TTC549 (cell line): ENCODE results near the gene ETFDH.
"Not testable (repeated sequence)": the region's sequence is repeated elsewhere in the genome, so short reads cannot be mapped to it uniquely, and the experiment has no call there.

Experiments
- FAIRE-seq: peaks from 2 replicates; lab custom pipeline; 2012; peaks lifted over from hg19 to GRCh38; lab: Jason Lieb, UNC

Gene ETFDH

DNA sequence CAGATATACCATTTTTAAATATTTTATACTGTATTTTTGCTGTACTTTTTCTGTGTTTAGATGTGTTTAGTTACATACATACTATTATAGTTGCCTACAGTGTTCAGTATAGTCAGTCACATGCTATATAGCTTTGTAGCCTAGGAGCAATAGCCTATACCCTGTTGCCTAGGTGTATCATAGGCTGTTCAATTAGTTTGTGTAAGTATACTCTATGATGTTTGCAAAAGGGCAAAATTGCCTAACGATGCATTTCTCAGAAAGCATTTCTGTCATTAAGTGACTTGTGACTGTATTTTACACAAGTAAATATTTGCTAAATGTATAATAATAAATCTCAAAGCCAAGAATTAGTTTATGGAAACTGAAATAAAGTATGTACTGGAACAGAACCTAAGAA, 9.5 kb downstream of the ETFDH start:
- FAIRE-seq: no peak

DNA sequence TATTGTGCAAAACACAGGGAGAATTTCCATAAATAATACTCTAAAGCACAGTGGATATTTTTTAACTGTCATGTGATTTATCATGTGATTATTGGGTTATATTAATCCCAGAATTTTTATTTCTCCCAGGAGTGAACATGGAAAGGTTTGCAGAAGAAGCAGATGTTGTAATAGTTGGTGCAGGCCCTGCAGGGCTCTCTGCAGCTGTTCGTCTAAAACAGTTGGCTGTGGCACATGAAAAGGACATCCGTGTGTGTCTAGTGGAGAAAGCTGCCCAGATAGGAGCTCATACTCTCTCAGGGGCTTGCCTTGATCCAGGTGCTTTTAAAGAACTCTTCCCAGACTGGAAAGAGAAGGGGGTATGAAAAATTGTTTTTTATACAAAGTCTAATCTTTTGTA, 10.0 kb downstream of the ETFDH start:
- FAIRE-seq: no peak

DNA sequence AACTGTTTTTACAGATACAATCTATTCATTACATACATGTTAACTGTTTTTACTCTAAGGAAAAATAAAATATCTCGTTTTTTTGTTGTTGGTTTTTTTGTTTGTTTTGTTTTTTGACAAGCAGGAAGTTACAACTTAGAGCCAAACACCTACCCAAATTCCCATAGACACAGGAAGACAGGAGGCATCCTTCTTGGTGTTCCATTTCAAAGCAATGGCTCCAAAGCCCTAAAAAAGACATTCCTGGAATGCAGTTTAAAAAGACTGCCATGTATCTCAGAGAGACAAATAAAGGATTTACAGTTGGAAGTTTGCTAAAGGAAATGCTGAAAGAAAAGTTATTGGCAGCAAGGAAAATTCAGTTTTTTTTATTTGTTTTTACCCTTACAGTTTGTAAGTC, 16.7 kb downstream of the ETFDH start:
- FAIRE-seq: no peak

DNA sequence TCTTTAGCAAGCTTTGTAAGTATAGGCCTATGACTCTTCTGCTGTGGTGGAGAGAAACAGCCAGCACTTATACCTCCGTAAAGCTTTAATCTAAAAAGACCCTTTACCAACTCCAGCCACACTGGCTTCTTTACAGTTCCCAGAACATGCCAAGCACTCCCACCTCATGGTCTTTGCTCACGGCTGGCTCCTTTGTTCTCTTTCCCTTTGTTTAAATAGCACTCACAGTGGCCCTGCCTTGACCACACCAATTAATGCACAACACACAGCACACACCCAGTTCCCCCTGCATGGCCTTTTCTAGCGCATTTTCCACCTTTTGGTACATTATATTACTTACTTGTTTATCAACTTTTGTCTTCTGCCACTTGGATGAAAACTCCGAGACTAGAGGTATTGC, 32.2 kb downstream of the ETFDH start:
- FAIRE-seq: no peak

DNA sequence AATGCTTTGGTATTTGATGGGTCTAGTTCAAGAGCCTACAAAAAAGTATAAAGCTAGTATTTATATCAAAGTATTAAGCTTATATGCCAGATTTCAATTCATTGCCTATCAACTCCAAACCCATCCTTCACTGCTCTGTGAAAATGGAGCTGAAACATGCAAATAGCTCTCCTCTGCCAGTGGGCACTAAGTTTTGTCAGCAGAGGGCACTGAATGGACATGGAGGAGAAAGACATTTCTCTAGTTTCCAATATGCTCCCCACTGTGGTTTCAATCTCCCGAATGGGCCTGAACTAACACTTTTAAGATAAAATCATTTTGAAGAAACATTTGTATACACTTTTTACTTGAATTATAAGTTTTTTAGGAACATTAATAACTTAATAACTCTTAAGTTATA, 38.7 kb downstream of the ETFDH start:
- FAIRE-seq: no peak

DNA sequence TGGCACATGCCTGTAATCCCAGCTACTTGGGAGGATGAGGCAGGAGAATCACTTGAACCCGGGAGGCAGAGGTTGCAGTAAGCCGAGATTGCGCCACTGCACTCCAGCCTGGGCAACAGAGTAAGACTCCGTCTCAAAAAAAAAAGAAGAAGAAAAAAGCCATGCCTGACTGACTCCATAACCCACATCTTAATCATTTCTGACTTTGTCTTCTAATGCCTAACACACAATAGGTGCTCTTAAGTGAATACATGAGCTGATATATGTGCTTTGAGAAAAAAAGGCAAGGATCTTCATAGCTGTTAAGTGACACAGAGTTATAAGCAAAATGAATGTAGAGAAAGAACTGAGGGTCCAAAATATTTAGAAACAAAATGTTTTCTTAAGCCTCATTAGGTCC, 40.5 kb downstream of the ETFDH start:
- FAIRE-seq: not testable (repeated sequence)

DNA sequence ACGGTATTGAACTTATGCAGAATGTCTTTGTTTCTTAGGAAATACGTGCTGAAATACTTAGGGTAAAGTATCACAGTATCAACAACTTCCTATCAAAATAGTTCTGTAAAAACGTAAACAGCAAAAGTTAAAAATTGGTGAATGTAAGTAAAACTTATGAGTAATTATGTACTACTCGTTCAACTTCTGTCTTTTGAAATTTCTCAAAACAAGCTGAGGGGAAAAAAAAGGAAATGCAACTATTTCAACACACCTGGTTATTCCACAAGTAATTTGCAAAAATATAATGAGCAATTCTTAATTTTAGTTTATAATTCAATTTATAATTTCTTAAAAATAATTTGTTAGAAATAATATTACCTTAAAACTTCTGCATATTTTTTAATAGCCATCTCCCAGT, 42.8 kb downstream of the ETFDH start:
- FAIRE-seq: no peak

DNA sequence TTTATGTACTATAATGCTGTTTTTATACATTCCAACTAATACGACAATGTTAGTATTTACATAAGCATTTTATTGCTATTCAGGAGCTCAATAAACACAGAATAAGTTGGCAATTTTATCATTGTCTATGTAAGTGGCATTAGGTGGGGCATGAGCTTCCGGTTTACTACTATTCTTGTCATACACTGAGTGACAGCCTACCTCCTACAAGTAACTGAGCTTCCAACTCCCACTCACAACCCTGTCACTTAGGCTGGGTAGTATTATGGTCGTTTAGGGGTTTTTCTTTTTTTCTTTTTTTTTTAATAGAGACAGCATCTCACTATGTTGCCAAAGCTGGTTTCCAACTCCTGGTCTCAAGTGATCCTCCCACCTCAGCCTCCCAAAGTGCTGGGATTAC, 43.7 kb downstream of the ETFDH start:
- no peak for FAIRE-seq

DNA sequence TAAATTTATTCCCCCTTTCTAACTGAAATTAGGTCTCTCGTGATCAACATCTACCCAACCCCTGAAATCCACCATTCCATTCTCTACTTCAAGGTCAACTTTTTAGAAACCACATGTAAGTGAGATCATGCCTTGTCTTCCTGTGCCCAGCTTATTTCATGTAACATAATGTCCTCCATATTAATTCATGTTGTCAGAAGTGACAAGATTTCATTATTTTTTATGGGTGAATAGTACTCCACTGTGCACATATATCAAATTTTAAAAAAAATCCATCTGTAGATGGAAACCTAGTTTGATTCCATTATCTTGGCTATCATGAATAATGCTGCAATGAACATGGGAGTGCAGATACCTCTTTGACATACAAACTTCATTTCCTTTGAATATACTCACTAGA, 49.6 kb downstream of the ETFDH start:
- FAIRE-seq: no peak

DNA sequence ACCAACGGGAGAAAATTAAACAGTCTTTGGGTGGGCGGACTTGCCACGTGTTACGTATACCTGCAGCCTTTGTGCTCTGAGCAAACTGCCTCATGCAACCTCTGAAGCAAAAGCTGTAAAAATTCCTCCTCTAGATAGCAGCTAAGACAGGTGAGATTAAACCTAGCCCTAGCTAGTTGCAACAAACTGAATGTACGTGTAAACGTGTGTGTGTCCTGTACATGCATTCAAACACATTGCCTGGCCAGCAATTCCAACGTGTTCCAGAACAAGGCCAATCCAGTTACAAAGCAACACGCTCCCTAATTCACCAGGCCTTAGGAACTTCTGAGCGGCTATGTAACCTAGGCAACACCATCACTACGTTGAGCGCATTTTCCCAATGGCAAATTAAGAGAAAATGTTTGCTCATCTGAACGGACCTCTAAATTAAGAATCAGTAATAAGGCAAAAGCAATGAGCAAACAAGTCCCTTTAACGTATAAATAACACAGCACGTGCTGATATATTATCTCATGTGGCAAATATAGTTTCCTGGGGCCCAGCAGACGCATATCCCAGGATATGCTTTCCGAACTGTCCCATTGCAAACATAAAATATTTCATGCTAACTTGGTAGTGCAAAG, 50.3 kb downstream of the ETFDH start:
- FAIRE-seq: no peak

DNA sequence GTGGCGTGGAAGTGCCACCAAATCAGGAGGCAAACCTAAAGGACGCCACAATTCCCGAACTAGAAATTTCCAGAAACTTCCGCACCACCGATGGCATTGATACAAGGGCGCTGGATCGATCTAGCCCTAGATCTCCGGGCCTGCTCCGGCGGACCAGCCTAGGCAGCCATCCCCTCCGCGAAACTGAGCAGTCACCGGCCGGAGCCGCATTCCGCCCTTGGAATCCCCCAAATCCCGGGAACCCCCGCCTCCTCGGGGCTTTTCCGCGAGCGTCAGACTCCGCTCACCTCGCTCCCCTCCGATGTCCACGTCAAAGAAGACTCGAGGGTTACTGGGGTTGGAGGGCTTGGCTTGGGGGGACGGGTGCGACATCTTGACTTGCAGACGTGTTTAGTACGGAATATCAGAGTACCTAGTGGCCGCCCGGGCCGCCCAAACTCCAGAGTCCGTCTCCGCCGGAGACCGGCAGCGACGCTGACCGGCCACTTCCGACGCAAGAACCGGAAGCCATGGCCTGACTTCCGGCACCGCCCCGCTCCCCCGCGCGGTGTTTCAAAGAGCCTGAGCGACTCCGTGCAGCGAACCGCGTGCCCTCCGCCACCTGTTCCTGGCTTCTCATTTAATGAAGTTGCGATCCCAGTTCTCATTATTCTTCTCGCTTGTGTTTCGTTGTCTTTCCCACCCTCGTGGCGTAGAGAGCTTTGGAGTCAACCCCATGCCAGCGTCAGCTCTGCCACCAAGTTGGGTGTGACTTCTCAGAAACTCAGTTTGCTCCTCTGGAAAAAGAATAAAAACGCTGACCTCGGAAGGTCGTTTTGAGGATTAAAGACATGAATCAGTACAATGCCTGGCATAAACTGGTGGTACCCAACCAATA, 51.1 kb downstream of the ETFDH start, which contains the start of gene PPID:
TSS of gene PPID (minus strand) at position 480 of the 877 bp plus-strand sequence. CDS start at position 372, 108 bp downstream.
- FAIRE-seq: no peak

DNA sequence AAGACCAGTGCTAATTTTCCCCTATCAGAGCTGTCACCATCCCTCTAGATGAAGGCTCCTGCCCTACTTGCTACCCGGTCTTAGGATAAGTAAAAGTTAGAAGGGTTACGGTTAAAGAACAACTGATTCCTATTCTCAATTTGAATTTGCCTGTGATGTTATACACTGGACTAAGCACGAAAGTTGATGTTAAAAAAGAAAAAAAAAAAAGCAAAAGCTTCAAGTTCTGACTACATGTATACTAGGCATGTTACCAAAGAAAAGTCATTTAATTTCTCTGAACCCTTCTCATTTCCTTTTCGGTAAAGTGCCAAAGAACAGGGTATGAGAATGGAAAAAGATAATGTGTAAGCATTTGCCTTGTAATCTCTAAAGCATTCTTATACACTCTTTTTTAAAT, 52.5 kb downstream of the ETFDH start:
- FAIRE-seq: no peak

DNA sequence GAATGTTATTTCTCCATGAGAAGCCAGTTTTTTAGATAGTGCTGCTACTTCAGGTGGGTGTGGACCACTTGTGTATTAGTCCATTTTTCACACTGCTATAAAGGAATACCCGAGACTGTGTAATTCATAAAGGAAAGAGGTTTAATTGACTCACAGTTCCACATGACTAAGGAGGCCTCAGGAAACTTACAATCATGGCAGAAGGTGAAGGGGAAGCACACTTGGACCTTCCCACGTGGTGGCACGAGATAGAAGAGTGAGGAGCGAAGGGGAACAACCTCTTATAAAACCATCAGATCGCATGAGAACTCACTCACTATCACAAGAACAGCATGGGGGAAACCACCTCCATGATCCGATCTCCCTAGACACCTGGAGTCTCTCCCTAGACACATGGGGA, 54.5 kb downstream of the ETFDH start:
- FAIRE-seq: no peak

DNA sequence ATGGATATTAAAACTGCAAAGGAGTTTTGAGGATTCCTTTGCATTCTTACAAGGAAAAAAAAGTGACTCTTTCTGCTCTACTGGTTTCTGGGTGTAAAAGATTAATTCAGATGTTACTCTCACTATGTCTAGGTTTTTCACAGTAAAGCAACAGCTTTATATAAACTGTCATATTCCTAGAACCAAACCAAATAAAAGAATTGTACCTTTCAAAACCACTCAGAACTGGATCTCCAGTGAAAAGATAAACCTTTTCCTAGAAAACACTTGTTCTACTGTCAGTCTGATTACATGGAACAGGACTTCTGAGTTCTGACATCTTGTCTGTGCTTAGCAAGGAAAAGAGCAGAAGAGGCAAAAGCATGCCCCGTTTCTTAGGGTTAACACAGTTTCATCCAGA, 56.1 kb downstream of the ETFDH start:
- FAIRE-seq: no peak

DNA sequence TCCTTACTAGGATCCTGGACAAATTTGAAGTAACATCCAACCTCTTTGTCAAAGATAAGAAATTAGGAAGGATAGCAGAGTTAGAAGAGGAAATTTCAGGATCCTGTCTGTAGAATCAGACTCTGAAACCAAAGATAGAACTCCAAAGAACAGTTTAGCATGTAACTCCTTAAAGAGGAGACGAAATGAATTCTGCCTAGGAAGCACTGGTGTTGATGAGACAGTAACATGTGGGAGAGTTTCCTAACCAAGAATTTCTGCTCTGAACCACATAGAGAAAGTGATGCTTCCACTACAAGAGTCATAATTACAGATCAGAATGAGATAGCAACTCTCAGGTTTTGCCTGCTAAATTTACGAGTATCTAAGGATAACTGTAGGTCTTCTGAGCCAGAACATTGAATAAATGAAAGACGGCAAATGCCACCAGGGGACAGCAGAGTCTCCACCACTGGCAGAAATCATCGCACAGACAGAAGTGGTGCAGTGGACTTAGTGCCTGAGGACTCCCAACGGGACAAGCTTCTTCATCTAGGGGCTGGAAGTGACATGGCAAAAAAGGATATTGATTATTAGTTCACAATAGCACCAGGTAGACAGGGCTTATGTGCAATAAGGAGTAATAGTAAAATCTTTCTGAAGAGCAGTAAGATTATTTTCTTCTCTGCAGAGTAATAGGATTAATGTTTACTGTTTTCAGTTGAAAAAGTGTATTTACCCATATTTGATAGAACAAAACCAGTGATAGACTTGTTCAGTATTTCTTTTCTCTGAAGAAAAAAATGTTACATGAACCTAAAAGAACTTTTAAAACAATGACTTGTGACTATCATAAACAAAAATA, 57.8 kb downstream of the ETFDH start:
- FAIRE-seq: peak; percentile 75

DNA sequence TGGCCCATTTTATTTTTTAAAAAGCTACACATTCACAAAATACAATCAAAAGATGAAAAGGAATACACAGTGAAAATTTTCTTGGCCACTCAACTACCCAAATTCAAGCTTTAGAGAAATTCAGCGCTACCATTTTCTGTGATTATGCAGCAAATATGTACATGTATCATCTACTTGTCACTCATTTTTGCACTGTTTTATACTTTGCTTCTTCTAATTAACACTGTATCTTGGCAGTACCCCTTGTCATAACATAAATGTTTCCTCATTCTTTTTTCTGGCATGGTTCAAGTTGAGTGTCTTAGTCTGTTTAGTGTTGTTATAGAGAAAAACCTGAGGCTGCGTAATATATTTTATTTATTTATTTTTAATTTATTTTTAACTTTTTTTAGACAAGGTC, 66.8 kb downstream of the ETFDH start:
- FAIRE-seq: no peak

DNA sequence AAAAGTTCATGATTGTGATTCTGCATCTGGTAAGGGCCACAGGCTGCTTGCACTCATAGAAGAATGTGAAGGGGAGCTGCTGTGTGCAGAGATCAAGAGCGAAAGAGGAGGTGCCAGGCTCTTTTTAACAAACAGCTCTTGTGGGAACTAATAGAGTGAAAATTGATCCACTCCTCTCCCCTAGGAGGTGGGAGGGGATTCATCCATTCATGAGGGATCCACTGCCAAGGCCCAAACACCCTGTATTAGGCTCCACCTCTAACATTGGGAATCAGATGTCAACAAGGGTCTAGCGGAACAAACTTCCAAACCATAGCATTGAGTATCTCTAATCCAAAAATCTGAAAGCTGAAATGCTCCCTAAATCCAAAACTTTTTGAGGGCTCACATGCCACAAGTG, 67.5 kb downstream of the ETFDH start:
- no peak for FAIRE-seq

DNA sequence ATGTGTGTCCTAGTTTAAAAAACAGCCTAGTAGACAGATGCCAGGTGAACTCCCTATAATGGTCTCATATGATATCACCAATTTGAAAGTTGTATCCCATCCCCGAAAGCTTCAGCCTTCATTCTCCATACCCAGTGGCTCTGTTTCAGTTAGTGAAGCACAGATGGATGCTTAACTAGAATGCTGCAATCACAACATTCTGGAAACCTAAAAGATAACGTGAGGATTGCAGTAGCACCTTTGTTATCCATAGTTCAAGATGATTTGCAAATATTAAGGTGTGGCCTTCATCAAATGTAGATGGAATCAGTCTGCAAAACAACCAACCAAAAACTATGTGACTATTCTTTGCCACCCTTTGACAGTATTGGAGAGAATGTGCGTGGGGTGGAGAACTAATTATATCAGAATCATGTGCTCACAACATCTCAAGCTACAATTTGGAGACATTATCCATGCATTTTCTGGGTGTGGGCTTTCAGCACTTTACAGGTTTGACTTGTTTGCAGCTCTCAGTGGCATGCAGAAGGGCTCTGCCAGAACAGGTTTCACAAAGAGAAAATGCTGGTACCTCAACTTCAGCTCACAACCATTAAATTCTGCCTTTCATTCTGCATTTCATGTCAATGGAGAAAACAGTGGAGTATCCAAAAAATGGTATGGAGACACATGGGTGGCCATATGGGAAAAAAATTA, 69.4 kb downstream of the ETFDH start:
- FAIRE-seq: no peak

DNA sequence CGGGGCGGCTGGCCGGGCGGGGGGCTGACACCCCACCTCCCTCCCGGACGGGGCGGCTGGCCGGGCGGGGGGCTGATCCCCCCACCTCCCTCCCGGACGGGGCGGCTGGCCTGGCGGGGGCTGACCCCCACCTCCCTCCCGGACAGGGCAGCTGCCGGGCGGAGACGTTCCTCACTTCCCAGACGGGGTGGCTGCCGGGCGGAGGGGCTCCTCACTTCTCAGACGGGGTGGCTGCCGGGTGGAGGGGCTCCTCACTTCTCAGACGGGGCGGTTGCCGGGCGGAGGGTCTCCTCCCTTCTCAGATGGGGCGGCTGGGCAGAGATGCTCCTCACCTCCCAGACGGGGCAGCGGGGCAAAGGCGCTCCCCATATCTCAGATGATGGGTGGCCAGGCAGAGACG, 74.4 kb downstream of the ETFDH start:
- FAIRE-seq: not testable (repeated sequence)

DNA sequence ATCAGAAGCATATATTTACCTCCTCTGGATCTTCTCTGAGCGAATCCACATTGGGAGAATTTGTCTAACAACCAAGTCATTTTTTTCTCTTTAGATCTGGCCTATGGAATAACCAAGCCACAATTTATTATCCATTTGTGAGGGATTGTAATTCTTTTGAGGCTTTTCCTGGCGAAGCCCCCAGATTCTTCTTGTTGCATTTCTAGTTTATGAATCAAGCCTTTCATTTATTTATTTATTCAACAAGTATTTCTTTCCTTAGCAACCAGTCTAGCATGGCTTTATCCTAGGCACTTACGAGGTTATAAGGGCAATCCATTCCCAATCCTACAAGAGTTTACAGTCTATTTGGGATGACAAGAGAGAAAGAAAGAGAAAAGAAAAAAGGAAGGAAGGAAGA, 78.3 kb downstream of the ETFDH start:
- FAIRE-seq: no peak

DNA sequence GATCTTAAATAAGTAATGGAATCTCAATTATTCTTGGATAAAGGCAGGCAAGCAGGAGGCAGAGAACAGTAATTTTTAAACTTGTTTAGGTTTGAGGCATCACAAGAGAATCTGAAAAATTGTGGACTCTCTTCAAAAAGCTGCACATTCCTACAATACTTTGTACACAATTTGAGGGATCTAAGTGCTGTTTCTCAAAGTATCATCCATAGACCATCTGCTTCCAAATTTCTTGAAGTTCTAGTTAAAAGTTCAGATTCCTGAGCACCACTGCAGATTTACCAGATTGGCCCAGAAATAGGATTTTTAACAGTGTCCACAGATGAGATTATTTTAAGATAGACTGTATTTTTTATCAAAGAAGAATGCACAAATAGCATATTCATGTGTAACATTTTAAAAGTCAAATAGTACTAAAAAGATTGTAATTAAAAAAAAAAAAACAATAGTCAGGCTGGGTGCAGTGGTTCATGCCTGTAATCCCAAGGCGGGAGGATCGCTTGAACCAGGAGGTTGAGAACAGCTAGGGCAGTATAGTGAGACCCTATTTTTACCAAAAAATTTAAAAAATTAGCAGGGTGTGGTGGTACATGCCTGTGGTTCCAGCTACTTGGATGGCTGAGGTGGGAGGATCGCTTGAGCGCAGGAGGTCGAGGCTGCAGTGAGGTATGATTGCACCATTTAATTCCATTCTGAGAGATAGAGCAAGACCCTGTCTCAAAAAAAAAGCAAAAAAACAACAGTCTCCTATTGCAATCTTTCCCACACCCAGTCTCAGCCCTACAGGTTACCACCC, 82.5 kb downstream of the ETFDH start:
- no peak for FAIRE-seq

DNA sequence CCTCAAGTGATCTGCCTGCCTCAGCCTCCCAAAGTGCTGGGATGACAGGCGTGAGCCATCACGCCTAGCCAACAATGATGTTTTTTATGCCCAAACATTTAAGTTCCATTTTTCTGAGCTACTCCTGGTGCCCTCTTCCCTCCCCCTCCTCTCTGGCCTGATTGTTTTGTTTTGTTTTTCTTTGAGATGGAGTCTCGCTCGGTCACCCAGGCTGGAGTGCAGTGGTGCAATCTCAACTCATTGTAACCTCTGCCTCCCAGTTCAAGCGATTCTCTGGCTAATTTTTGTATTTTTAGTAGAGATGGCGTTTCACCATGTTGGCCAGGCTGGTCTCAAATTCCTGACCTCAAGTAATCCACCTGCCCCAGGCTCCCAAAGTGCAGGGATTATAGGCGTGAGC, 83.7 kb downstream of the ETFDH start:
- not testable (repeated sequence) for FAIRE-seq
